ENCODE data around the gene PDZRN3. TPM values are rescaled to one million over a fixed set of nuclear protein-coding genes. Genes with fewer than 3 reads are reported as not detected.

Gene PDZRN3
- total RNA-seq, 1 experiment from 2014 or later: not detected

DNA sequence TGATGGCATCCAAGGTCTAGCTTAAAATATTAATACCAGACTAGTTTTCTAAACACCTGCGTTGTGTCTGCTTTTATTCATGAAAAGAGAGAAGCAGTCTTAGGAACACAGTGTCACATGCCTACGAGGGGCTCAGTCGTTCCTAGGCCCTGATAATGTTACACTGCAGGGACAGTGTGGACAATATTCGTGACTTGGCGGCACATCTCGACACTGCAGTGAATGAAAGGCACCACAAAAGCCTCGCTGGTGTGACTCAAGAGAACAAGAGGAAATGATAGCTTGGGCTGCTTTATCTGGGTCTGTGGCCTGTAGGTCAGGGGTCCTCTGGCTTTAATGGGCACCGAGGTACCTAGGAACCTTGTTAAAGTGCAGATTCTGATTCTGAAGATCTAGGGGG lies 226.7 kb downstream of the PDZRN3 start:
- Histone ChIP-seq H4K20me1 (ENCODE audit: insufficient read depth) (no peaks in the 10 kb centered on the region), H3K27me3 (ENCODE audit: insufficient read depth, low read depth) (peaks cover 4% of the 10 kb centered on the region; the same call in 1 of the 2 replicates), H3K9me3 (ENCODE audit: insufficient read depth, low read depth) (no peaks in the 10 kb centered on the region), H3K9me2 (ENCODE audit: insufficient read depth) (no peaks in the 10 kb centered on the region), H2AFZ (no peak overlapping the region), H3K4me1 (replicated peaks; ENCODE audit: insufficient read depth) (no peaks in the 10 kb centered on the region), H3K79me2 (ENCODE audit: low read depth) (no peaks in the 10 kb centered on the region), H3F3A (ENCODE audit: insufficient read depth, low read depth) (no peaks in the 10 kb centered on the region), H3K4me2 (no peak overlapping the region), H3K4me3 (no peak overlapping the region), H3K36me3 (ENCODE audit: low read depth) (no peaks in the 10 kb centered on the region), H3K27ac (no peak overlapping the region)
- no TSS peak for BruUV-seq (replicated peaks)
- intact Hi-C loops (cut with micrococcal nuclease; ENCODE audit: unreplicated experiment): no loop called here
- TF ChIP-seq, protein P1, sequence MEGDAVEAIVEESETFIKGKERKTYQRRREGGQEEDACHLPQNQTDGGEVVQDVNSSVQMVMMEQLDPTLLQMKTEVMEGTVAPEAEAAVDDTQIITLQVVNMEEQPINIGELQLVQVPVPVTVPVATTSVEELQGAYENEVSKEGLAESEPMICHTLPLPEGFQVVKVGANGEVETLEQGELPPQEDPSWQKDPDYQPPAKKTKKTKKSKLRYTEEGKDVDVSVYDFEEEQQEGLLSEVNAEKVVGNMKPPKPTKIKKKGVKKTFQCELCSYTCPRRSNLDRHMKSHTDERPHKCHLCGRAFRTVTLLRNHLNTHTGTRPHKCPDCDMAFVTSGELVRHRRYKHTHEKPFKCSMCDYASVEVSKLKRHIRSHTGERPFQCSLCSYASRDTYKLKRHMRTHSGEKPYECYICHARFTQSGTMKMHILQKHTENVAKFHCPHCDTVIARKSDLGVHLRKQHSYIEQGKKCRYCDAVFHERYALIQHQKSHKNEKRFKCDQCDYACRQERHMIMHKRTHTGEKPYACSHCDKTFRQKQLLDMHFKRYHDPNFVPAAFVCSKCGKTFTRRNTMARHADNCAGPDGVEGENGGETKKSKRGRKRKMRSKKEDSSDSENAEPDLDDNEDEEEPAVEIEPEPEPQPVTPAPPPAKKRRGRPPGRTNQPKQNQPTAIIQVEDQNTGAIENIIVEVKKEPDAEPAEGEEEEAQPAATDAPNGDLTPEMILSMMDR (conservative IDR thresholded peaks at IDR 0.05): no peak
- no peak for TF ChIP-seq EZH2 (IDR thresholded peaks at IDR 0.05; ENCODE audit: low read depth)
- ChIA-PET CTCF (no interaction called here), POLR2A (ENCODE audit: unreplicated experiment) (no interaction called here)
- DNase-seq: no peak

DNA sequence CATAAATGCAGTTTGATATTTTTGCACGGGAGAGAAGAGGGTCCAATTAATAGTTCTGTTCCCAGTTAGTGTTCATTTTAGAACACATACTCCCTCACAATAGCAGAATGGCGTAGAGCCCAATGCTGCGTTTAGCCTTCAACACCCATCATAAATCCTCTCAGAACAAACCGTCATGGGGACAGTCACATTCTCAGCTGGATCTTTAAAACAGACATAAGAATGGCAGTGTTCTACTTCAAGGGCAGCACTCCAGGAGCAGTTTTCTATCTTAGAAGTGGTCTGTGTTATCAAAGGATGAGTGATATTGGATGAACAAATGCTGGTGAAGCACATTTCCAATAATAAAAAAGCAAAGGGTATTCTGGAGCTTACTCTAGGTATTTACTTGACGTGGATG lies 230.5 kb downstream of the PDZRN3 start:
- no peaks in the 10 kb centered on the region for H3F3A ChIP-seq (ENCODE audit: insufficient read depth, low read depth)
- no TSS peak for BruUV-seq (replicated peaks)
- intact Hi-C loops (cut with micrococcal nuclease; ENCODE audit: unreplicated experiment): no loop called here
- no peaks in the 10 kb centered on the region for H4K20me1 ChIP-seq (ENCODE audit: insufficient read depth)
- H3K9me2 ChIP-seq (ENCODE audit: insufficient read depth): no peaks in the 10 kb centered on the region
- no peaks in the 10 kb centered on the region for H3K4me1 ChIP-seq (replicated peaks; ENCODE audit: insufficient read depth)
- ChIA-PET CTCF (no interaction called here), POLR2A (ENCODE audit: unreplicated experiment) (no interaction called here)
- DNase-seq: no peak
- peaks cover 17% of the 10 kb centered on the region; the same call in 1 of the 2 replicates for H3K27me3 ChIP-seq (ENCODE audit: insufficient read depth, low read depth)
- H2AFZ ChIP-seq: no peak overlapping the region
- H3K4me3 ChIP-seq: no peak overlapping the region
- no peak overlapping the region for H3K27ac ChIP-seq
- H3K36me3 ChIP-seq (ENCODE audit: low read depth): no peaks in the 10 kb centered on the region
- no peak overlapping the region for H3K4me2 ChIP-seq
- TF ChIP-seq EZH2 (IDR thresholded peaks at IDR 0.05; ENCODE audit: low read depth): no peak
- TF ChIP-seq, protein P1 (conservative IDR thresholded peaks at IDR 0.05): no peak
- H3K9me3 ChIP-seq (ENCODE audit: insufficient read depth, low read depth): no peaks in the 10 kb centered on the region
- H3K79me2 ChIP-seq (ENCODE audit: low read depth): no peaks in the 10 kb centered on the region

DNA sequence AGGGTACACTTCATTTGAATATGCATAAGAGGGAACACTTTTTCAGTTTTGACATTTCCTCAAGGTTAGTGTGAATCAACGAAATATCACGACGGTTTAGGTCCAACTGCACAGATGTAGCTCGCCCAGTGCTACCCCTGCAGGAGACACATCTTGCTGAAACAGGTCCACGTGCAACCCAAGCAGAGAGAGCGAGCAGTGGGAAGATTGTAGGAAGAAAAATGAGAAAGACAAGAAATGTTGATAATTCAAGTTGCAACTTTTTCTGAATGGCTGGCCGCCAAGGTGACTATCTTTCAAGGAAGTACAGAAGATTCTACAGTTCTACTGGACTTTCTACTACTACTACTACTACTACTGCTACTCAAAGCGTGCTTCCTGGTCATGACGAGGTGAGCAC lies 231.7 kb downstream of the PDZRN3 start:
- no peak overlapping the region for H3K4me3 ChIP-seq
- no peaks in the 10 kb centered on the region for H3K9me3 ChIP-seq (ENCODE audit: insufficient read depth, low read depth)
- H3K9me2 ChIP-seq (ENCODE audit: insufficient read depth): no peaks in the 10 kb centered on the region
- intact Hi-C loops (cut with micrococcal nuclease; ENCODE audit: unreplicated experiment): no loop called here
- no peaks in the 10 kb centered on the region for H4K20me1 ChIP-seq (ENCODE audit: insufficient read depth)
- no peak overlapping the region for H3K4me2 ChIP-seq
- BruUV-seq (replicated peaks): no TSS peak
- no peak for TF ChIP-seq EZH2 (IDR thresholded peaks at IDR 0.05; ENCODE audit: low read depth)
- TF ChIP-seq, protein P1 (conservative IDR thresholded peaks at IDR 0.05): no peak
- no peaks in the 10 kb centered on the region for H3K79me2 ChIP-seq (ENCODE audit: low read depth)
- CTCF ChIA-PET: no interaction called here
- no peak overlapping the region for H2AFZ ChIP-seq
- no peaks in the 10 kb centered on the region for H3K4me1 ChIP-seq (replicated peaks; ENCODE audit: insufficient read depth)
- no peaks in the 10 kb centered on the region for H3K36me3 ChIP-seq (ENCODE audit: low read depth)
- peaks cover 17% of the 10 kb centered on the region; the same call in 1 of the 2 replicates for H3K27me3 ChIP-seq (ENCODE audit: insufficient read depth, low read depth)
- no peak overlapping the region for H3K27ac ChIP-seq
- POLR2A ChIA-PET (ENCODE audit: unreplicated experiment): no interaction called here
- no peaks in the 10 kb centered on the region for H3F3A ChIP-seq (ENCODE audit: insufficient read depth, low read depth)
- no peak for DNase-seq

All from PC-9 (cell line).